ENCODE data around the gene ITGAL.
"Not testable (repeated sequence)": the region's sequence is repeated elsewhere in the genome, so short reads cannot be mapped to it uniquely, and the experiment has no call there.

Gene ITGAL

DNA sequence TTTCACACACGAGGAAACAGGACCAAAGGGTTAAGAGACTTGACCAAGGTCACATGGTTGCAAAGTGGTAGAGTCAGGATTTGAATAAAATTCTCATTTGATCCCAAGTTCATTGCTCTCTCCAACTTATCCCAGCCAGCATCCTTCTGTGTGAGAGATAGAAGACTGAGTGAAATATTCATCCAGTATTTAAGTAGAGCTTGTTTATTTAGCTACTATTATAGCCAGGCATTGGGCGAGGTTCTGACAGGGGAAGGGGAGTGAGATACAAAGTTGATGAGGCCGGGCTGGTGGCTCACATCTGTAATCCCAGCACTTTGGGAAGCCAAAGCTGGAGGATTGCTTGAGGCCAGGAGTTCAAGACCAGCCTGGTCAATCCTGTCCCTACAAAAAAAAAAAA lies 4.4 kb downstream of the ITGAL start:
- Histone ChIP-seq H3K4me1 (ENCODE audit: control insufficient read depth, insufficient read depth, low read length) (no peaks in the 10 kb centered on the region), H3K36me3 (ENCODE audit: control insufficient read depth in 2 of 2, insufficient read depth in 2 of 2, low read length in 2 of 2) (no peaks in the 10 kb centered on the region), H3K9ac (ENCODE audit: low read length in 2 of 2) (no peak overlapping the region), H3K27ac (ENCODE audit: low read length) (no peak overlapping the region), H3K4me3 (ENCODE audit: low read length in 2 of 2) (no peak overlapping the region), H3K9me3 (ENCODE audit: control insufficient read depth in 2 of 2, low read length in 2 of 2) (no peaks in the 10 kb centered on the region), H3K27me3 (ENCODE audit: control insufficient read depth in 1 of 2, insufficient read depth in 2 of 2, low read length in 2 of 2) (peaks cover 19 to 20% of the 10 kb centered on the region in 2 donors)

DNA sequence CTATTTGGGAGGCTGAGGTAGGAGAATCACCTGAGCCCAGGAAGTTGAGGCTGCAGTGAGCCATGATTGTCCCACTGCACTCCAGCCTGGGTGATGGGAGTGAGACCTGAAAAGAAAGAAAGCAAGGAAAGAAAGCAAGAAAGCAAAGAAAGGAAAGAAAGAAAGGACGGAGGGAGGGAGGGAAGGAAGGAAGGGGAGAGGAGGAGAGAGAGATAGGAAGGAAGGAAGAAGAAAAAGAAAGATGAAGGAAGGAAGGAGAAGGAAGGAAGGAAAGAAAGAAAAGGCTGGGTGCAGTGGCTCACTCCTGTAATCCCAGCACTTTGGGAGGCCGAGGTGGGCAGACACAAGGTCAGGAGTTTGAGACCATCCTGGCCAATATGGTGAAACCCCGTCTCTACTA lies 5.2 kb downstream of the ITGAL start:
- not testable (repeated sequence) for H3K9me3 ChIP-seq (ENCODE audit: control insufficient read depth in 2 of 2, low read length in 2 of 2); H3K9ac ChIP-seq (ENCODE audit: low read length in 2 of 2); H3K4me3 ChIP-seq (ENCODE audit: low read length in 2 of 2); H3K36me3 ChIP-seq (ENCODE audit: control insufficient read depth in 2 of 2, insufficient read depth in 2 of 2, low read length in 2 of 2); H3K27ac ChIP-seq (ENCODE audit: low read length); H3K4me1 ChIP-seq (ENCODE audit: control insufficient read depth, insufficient read depth, low read length)
- peaks cover 13 to 14% of the 10 kb centered on the region in 2 donors for H3K27me3 ChIP-seq (ENCODE audit: control insufficient read depth in 1 of 2, insufficient read depth in 2 of 2, low read length in 2 of 2)

DNA sequence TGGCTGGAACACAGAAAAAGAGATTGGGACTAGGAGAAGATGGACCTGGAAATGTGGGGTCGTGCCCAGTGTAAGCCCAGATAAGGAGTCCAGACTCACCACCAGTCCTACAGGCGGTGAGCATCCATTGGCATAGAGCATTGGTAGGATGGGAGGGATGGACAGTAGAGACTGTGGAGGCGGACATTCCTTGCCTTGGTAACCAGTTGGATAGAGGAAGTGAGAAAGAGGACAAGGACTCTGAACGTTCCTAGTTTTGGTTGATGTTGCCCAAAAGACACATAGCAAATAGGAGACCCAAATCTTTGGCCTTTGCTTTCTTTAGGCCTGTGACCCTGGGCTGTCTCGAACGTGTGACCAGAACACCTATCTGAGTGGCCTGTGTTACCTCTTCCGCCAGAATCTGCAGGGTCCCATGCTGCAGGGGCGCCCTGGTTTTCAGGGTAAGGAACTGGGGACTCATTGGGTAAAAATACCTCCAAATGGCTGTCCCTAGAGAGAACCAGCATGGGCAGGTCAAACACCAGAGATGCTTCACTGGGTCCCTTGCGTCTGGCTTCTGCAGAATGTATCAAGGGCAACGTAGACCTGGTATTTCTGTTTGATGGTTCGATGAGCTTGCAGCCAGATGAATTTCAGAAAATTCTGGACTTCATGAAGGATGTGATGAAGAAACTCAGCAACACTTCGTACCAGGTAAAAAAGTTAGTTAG lies 6.4 kb downstream of the ITGAL start:
- no peaks in the 10 kb centered on the region for H3K4me1 ChIP-seq (ENCODE audit: control insufficient read depth, insufficient read depth, low read length)
- no peak overlapping the region for H3K9ac ChIP-seq (ENCODE audit: low read length in 2 of 2)
- H3K4me3 ChIP-seq (ENCODE audit: low read length in 2 of 2), result no peak overlapping the region
- no peaks in the 10 kb centered on the region for H3K9me3 ChIP-seq (ENCODE audit: control insufficient read depth in 2 of 2, low read length in 2 of 2)
- no peak overlapping the region for H3K27ac ChIP-seq (ENCODE audit: low read length)
- peaks cover 9 to 10% of the 10 kb centered on the region in 2 donors for H3K27me3 ChIP-seq (ENCODE audit: control insufficient read depth in 1 of 2, insufficient read depth in 2 of 2, low read length in 2 of 2)
- H3K36me3 ChIP-seq (ENCODE audit: control insufficient read depth in 2 of 2, insufficient read depth in 2 of 2, low read length in 2 of 2), result no peaks in the 10 kb centered on the region

DNA sequence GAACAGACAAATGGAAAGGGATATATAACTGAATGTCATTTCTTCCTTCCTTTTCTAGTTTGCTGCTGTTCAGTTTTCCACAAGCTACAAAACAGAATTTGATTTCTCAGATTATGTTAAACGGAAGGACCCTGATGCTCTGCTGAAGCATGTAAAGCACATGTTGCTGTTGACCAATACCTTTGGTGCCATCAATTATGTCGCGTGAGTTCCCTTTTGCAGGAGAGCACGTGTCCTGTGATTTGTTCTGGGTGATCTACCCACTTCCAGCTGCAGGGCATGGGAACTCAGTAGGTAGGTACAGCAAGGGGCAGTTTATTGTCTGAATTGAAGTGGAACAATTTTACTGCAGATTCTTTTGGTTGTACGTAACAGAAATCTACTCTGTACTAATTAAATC lies 8.8 kb downstream of the ITGAL start:
- H3K4me1 ChIP-seq (ENCODE audit: control insufficient read depth, insufficient read depth, low read length), result no peaks in the 10 kb centered on the region
- H3K27me3 ChIP-seq (ENCODE audit: control insufficient read depth in 1 of 2, insufficient read depth in 2 of 2, low read length in 2 of 2), result no peaks in the 10 kb centered on the region
- H3K36me3 ChIP-seq (ENCODE audit: control insufficient read depth in 2 of 2, insufficient read depth in 2 of 2, low read length in 2 of 2), result no peaks in the 10 kb centered on the region
- H3K9me3 ChIP-seq (ENCODE audit: control insufficient read depth in 2 of 2, low read length in 2 of 2), result no peaks in the 10 kb centered on the region
- no peak overlapping the region for H3K27ac ChIP-seq (ENCODE audit: low read length)
- no peak overlapping the region for H3K4me3 ChIP-seq (ENCODE audit: low read length in 2 of 2)
- H3K9ac ChIP-seq (ENCODE audit: low read length in 2 of 2), result no peak overlapping the region

DNA sequence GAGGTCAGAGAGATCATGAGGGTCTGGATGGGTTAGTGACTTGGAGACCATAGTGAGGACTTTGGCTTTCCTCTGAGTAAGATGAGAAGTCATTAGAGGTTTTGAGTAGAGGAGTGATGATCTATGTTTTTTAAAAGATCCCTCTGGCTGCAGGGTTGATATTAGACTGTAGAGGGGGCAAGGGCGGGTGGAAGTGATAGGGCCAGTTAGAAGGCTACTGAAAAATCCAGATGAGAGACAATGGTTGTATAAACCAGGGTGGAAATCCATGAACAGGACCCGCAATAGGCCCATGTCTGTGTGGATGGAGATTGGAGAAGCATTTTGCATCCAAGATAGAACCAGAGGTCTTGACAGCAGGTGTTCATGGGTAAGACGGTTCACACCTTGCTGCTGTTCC lies 9.8 kb downstream of the ITGAL start:
- no peaks in the 10 kb centered on the region for H3K36me3 ChIP-seq (ENCODE audit: control insufficient read depth in 2 of 2, insufficient read depth in 2 of 2, low read length in 2 of 2)
- H3K4me1 ChIP-seq (ENCODE audit: control insufficient read depth, insufficient read depth, low read length), result no peaks in the 10 kb centered on the region
- H3K9ac ChIP-seq (ENCODE audit: low read length in 2 of 2), result no peak overlapping the region
- no peak overlapping the region for H3K4me3 ChIP-seq (ENCODE audit: low read length in 2 of 2)
- no peaks in the 10 kb centered on the region for H3K9me3 ChIP-seq (ENCODE audit: control insufficient read depth in 2 of 2, low read length in 2 of 2)
- H3K27me3 ChIP-seq (ENCODE audit: control insufficient read depth in 1 of 2, insufficient read depth in 2 of 2, low read length in 2 of 2), result no peaks in the 10 kb centered on the region
- H3K27ac ChIP-seq (ENCODE audit: low read length), result no peak overlapping the region

DNA sequence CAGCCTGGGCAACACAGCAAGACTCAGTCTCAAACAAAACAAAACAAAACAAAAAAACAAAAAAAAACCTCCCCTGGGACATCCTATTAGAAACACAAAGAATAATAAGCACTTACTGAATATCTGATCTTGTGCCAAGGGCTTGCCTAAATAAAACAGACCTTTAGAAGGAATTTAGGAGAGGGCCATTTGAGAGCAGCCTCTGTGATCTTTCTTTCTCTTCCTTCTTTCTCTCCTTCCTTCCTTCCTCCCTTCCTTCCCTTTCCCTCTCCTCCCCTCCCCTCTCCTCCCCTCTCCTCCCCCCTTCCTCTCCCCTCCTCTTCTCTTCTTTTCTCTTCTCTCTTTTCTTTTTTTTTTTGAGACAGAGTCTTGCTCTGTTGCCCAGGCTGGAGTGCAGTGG lies 12.3 kb downstream of the ITGAL start:
- Histone ChIP-seq H3K9me3 (ENCODE audit: control insufficient read depth in 2 of 2, low read length in 2 of 2) (no peaks in the 10 kb centered on the region), H3K27ac (ENCODE audit: low read length) (no peak overlapping the region), H3K36me3 (ENCODE audit: control insufficient read depth in 2 of 2, insufficient read depth in 2 of 2, low read length in 2 of 2) (no peaks in the 10 kb centered on the region), H3K4me3 (ENCODE audit: low read length in 2 of 2) (no peak overlapping the region), H3K9ac (ENCODE audit: low read length in 2 of 2) (no peak overlapping the region), H3K27me3 (ENCODE audit: control insufficient read depth in 1 of 2, insufficient read depth in 2 of 2, low read length in 2 of 2) (no peaks in the 10 kb centered on the region), H3K4me1 (ENCODE audit: control insufficient read depth, insufficient read depth, low read length) (no peaks in the 10 kb centered on the region)

DNA sequence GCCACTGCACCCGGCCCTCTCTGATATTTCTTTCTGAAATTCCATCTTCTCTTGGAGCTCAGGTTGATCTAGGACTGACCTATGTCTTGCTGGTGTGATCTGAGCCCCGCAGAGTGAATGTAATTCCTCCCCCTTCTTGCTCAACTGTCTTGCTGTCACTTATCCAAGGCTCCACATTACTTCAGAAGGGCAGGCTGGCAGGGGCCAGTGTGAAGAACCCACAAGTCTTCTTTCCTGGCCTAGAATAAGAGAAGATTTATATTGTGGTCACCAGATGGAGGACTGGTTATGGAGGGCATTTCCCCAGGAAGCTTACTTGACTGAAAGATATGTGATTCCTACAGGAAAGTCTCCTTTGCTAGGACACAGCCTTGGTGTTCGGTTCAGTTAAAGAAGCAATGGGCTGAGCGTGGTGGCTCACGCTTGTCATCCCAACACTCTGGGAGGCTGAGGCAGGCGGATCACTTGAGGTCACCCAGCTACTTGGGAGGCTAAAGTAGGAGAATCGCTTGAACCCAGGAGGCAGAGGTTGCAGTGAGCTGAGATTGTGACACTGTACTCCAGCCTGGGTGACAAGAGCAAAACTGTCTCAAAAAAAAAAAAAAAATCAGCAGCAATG lies 13.4 kb downstream of the ITGAL start:
- H3K36me3 ChIP-seq (ENCODE audit: control insufficient read depth in 2 of 2, insufficient read depth in 2 of 2, low read length in 2 of 2), result no peaks in the 10 kb centered on the region
- no peak overlapping the region for H3K9ac ChIP-seq (ENCODE audit: low read length in 2 of 2)
- no peak overlapping the region for H3K27ac ChIP-seq (ENCODE audit: low read length)
- H3K4me3 ChIP-seq (ENCODE audit: low read length in 2 of 2), result no peak overlapping the region
- no peaks in the 10 kb centered on the region for H3K9me3 ChIP-seq (ENCODE audit: control insufficient read depth in 2 of 2, low read length in 2 of 2)
- H3K4me1 ChIP-seq (ENCODE audit: control insufficient read depth, insufficient read depth, low read length), result no peaks in the 10 kb centered on the region
- no peaks in the 10 kb centered on the region for H3K27me3 ChIP-seq (ENCODE audit: control insufficient read depth in 1 of 2, insufficient read depth in 2 of 2, low read length in 2 of 2)

DNA sequence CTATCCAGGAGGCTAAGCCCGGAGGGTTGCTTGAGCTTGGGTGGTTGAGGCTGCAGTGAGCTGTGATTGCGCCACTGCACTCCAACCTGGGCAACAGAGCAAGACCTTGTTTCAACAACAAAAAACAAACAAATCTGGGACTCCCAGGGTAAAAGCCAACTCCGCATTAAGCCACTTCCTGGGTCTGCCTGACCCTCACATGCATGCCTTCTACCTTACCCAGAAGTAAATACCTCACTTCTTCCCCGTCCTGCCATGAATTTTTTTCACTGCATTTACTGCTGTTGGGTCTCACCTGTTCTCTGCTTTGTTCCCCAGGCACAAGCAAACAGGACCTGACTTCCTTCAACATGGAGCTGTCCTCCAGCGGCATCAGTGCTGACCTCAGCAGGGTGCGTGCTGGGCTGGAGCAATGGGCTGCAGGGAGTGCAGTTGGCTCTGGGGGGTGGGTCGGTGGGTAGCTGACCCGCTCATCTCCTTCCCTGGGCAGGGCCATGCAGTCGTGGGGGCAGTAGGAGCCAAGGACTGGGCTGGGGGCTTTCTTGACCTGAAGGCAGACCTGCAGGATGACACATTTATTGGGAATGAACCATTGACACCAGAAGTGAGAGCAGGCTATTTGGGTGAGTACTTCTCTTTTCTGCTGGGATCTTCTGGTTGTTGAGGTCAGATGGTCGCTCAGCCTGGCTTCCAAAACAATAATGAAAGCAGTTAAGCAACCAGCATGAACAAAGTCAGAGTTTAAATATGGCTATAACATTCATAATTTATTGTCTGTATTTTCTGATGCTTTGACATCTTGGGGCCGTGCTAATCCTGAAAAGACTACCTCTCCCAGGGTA lies 16.4 kb downstream of the ITGAL start:
- no peak overlapping the region for H3K9ac ChIP-seq (ENCODE audit: low read length in 2 of 2)
- no peaks in the 10 kb centered on the region for H3K4me1 ChIP-seq (ENCODE audit: control insufficient read depth, insufficient read depth, low read length)
- H3K27ac ChIP-seq (ENCODE audit: low read length), result no peak overlapping the region
- no peaks in the 10 kb centered on the region for H3K9me3 ChIP-seq (ENCODE audit: control insufficient read depth in 2 of 2, low read length in 2 of 2)
- no peaks in the 10 kb centered on the region for H3K36me3 ChIP-seq (ENCODE audit: control insufficient read depth in 2 of 2, insufficient read depth in 2 of 2, low read length in 2 of 2)
- H3K27me3 ChIP-seq (ENCODE audit: control insufficient read depth in 1 of 2, insufficient read depth in 2 of 2, low read length in 2 of 2), result no peaks in the 10 kb centered on the region
- H3K4me3 ChIP-seq (ENCODE audit: low read length in 2 of 2), result no peak overlapping the region

DNA sequence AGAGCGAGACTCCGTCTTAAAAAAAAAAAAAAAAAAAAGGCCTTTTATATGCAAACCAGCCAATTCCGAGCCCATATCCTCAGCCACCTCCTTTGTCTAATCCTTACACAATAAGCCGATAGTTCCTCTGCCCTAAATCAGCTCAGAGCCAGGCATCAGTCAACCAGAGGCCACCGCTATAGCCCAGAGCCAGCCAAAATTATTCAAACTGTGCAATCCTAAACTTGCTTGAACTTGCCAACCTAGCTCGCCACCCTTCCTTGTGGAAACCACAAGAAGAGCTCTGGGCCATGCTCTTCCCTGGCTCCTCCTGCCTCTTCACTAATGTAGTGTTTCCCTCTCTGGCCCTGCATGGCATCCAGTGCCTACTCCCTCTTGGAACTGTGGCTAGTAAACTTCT lies 17.7 kb downstream of the ITGAL start:
- Histone ChIP-seq H3K27me3 (ENCODE audit: control insufficient read depth in 1 of 2, insufficient read depth in 2 of 2, low read length in 2 of 2) (no peaks in the 10 kb centered on the region), H3K4me1 (ENCODE audit: control insufficient read depth, insufficient read depth, low read length) (no peaks in the 10 kb centered on the region), H3K36me3 (ENCODE audit: control insufficient read depth in 2 of 2, insufficient read depth in 2 of 2, low read length in 2 of 2) (no peaks in the 10 kb centered on the region), H3K9ac (ENCODE audit: low read length in 2 of 2) (no peak overlapping the region), H3K9me3 (ENCODE audit: control insufficient read depth in 2 of 2, low read length in 2 of 2) (no peaks in the 10 kb centered on the region), H3K27ac (ENCODE audit: low read length) (no peak overlapping the region), H3K4me3 (ENCODE audit: low read length in 2 of 2) (no peak overlapping the region)

DNA sequence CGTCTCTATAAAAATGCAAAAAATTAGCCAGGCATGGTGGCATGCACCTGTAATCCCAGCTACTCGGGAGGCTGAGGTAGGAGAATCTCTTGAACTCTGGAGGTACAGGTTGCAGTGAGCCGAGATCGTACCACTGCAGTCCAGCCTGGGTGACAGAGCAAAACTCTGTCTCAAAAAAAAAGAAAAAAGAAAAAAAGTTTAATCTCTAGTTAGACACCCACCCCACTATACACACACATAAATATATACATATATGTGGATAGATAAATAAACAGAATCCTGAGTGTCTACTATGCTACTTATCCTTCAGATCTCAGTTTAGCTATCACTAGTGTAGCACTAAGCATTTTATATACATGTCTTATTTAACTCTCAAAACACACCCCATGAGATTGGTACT lies 18.7 kb downstream of the ITGAL start:
- Histone ChIP-seq H3K4me1 (ENCODE audit: control insufficient read depth, insufficient read depth, low read length) (no peaks in the 10 kb centered on the region), H3K9ac (ENCODE audit: low read length in 2 of 2) (no peak overlapping the region), H3K27me3 (ENCODE audit: control insufficient read depth in 1 of 2, insufficient read depth in 2 of 2, low read length in 2 of 2) (peaks cover 0 to 4% of the 10 kb centered on the region in 2 donors), H3K4me3 (ENCODE audit: low read length in 2 of 2) (no peak overlapping the region), H3K27ac (ENCODE audit: low read length) (no peak overlapping the region), H3K9me3 (ENCODE audit: control insufficient read depth in 2 of 2, low read length in 2 of 2) (no peaks in the 10 kb centered on the region), H3K36me3 (ENCODE audit: control insufficient read depth in 2 of 2, insufficient read depth in 2 of 2, low read length in 2 of 2) (no peaks in the 10 kb centered on the region)
